ENCODE data around the gene TMEM144.
A peak's percentile ranks its signal among the peaks of the same experiment; 100 is the strongest.
"Not testable (repeated sequence)": the region's sequence is repeated elsewhere in the genome, so short reads cannot be mapped to it uniquely, and the experiment has no call there.

The TMEM144 gene

DNA sequence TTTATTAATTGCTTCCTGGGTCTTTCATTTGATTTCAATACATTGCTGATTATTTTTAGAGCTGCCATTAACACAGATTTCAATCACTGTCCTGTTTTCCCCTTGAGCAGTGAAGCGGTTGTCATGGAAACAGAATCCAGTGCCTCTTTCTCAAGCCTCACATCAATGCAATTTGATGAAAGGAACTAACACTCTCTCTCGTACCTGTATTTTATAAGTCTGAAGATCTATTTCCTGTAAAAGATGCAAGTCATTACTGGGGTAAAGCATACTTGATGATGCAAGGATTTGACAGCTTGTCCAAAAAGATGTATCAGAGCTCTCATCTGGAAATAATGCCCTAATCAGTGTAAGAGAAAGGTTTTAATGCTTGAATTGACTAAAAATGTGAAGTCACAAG lies 19.6 kb upstream of the TMEM144 start:
- DNase-seq (ENCODE audit: low spot score), result no peak

DNA sequence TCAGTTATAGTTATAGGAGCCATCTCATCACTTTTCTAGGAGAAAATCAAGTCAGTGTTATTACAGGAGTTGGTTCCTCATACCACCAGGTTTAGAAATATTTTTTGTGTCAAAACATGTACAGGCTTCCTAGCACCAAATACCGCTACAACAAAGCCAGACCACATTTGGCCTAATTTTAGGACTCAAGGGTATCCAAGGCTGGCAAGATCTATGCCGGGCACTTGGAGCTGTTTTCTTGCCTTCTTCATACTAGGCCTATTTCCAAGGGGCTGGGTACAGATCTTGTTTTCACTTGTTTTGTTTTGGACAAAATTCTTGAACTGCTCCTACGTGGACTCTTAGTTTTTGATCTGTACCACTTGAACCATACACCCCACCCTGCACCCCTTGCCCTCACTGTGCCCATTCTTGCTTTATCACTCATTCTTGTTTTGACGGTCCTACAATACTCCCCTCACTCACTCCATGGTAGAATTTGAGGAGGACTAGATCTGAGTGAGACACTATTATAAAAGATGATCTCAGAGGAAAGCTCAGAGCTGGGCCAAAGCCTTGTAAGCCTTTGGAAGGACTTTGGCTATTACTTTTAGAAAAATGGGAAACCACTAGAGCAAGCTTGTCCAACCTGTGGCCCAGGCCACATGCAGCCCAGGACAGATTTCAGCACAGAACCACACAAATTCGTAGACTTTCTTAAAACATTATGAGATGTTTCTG lies 17.7 kb upstream of the TMEM144 start:
- DNase-seq (ENCODE audit: low spot score), result no peak

DNA sequence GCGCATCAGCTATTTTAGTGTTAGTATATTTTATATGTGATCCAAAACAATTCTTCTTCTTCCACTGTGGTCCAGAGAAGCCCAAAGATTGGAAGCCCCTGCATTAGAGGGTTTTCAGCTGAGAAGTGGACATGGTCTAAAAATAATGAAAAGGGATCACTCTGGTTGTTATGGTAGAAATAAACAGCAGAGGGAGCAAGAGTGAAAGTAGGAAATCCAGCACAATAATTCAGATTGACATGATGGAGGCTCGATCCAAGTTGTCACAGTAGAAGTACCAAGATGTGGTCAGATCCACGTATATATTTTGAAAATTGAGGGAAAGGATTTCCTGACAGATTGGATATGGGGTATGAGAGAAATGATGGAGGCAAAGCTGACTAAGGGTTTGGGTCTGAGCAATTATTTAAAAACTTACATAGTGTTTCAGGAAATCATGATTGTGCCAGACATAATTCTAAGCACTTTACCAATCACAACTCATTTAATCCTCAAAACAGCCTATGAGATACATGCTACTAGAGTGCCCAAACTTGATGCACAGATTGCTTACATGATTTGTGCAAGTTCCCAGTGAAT lies 17.0 kb upstream of the TMEM144 start:
- peak; percentile 12 for DNase-seq (ENCODE audit: low spot score)

DNA sequence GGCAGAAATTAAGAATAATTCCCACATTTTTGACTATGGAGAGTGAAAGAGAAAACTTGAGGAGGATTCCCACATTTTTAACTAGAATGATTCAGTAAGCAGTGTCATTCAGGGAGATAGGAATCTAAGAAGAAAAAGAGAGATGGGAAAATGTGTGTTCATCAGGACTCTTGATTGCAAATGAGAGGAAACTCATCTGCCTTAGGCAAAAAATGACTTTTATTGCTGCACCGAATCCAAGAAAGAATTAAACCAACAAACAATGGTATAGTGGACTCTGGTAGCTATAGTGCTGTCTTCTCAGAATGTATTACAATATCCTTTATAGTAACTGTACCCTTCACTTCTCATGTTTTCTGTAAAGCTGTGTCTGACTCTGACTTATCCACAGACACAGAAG lies 15.0 kb upstream of the TMEM144 start:
- DNase-seq (ENCODE audit: low spot score), result no peak

DNA sequence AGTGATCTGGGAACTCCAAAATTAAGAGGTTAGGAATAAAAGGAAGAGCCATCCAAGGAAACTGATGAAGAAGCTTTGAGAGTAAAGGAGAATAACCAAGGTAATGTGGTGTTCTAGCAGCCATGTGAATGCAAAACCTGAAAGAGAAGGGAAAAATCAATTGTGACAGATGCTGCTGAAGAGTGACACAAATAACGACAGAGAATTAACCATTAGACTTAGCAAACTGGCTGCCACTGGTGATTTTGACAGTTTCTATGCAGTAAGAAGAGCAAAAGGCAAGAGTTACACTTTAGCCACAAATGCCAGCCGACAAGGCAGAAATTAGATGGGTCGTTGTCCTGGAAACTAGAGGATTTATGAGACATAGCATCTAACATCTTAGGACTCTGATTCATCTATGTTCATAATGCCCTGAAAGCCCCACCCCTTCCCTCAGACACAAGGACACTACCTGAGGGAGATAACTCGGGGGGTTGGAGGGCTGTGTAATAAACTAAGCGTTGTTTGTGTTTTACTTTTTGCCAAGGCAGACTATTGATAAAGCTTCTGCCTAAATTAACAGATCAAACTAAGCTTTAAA lies 13.0 kb upstream of the TMEM144 start:
- no peak for DNase-seq (ENCODE audit: low spot score)

DNA sequence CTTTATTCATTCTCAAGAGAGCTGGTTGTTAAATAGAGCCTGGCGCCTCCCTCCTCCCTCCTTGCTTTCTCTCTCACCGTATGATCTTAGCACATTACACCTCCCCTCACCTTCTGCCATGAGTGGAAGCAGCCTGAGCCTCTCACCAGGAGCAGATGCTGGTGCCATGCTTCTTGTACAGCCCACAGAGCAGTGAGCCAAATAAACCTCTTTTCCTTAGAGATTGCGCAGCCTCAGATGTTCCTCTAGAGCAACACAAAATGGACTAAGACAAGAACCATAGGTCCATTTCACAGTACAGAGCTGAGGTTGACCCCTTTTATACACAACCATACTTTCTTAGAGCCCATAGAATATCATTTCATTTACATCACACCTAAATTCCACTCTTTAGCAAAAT lies 10.1 kb upstream of the TMEM144 start:
- no peak for DNase-seq (ENCODE audit: low spot score)

DNA sequence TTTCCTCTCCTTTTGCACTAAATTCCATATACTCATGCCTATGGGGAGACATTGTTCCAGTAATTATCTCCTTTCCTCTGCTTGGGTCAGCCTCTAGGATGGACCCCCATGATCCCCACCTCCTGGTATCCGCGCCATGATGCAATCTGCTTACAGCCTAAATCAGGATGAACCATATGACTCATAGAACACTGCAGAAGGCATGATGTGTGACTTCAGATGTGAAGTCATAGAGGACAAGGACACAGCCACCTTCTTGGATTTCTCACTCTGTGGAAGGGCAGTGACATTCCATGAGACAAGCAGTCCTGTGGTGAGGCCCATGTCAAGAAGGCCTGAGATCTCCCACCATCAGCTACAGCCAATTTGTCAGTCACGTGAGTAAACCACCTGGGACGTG lies 9.0 kb upstream of the TMEM144 start:
- DNase-seq (ENCODE audit: low spot score), result no peak

DNA sequence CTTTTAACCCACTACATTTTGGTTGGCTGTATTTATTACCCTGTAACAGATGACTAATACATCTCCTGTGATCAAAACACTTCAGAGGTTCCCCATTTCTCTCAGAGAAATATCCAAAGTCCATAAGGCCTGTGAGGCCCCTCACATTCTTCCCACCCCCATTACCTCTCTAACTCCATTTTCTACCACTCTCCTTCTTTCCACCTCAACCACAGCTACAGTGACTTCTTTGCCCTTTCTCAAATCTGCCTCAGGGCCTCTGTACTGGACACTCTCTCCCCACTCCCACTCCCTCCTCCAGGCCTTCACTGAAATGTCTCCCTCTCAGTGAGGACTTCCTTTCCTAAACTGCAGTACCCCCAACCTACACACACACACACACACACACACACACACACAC lies 8.4 kb upstream of the TMEM144 start:
- no peak for DNase-seq (ENCODE audit: low spot score)

DNA sequence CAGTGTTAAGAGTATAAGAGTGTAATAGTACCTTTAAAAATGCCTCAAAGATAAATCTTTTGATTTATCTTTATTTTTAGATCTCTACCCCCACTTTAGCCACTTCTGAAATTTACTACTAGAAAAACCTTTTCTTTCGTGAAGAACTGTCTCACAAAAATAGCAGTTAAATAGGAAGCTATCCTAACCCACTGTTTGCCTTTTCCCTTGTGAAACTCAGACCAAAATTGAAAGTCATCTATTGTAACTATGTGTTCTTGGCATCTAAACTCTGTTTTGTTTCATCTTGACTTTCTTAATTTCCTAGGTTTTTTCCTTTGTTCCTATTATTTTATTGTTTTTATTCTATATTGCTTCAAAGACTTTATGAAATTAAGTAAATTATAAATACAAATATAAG lies 7.8 kb upstream of the TMEM144 start:
- no peak for DNase-seq (ENCODE audit: low spot score)

DNA sequence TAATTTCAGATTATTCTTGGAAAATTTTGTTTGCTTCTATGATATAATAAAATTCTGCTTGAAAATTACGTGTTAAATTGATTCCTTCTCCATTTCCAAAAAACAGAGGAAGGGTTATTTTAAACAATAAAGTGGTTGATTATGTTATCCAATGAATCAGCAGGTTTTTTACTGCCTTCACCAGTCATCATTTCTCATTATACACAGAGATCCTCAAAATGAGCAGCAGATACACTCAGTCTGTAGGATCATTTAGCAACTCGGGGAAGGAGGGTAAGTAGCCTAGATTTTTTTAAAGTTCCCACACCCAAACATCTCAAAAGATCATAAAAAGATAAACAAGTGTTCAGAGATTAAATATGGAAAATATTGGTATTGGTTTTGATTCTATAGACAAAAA lies 6.8 kb upstream of the TMEM144 start:
- no peak for DNase-seq (ENCODE audit: low spot score)

DNA sequence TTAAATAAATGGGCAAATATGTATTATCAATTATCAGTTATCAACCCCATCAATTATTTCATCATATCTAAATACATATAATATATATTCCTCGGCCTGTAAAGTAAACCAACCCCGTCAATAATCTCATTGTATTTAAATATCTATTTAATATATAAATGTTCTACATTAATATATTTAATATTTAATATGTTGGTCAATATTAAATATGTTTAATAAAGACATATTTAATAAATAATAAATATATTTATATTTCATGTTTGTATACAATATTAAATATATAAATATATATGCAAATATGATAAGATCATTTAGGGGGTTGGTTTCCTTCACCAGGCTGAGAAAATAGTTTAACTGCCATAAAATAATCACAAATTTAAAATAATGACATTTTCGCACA lies 6.4 kb upstream of the TMEM144 start:
- DNase-seq (ENCODE audit: low spot score), result no peak

DNA sequence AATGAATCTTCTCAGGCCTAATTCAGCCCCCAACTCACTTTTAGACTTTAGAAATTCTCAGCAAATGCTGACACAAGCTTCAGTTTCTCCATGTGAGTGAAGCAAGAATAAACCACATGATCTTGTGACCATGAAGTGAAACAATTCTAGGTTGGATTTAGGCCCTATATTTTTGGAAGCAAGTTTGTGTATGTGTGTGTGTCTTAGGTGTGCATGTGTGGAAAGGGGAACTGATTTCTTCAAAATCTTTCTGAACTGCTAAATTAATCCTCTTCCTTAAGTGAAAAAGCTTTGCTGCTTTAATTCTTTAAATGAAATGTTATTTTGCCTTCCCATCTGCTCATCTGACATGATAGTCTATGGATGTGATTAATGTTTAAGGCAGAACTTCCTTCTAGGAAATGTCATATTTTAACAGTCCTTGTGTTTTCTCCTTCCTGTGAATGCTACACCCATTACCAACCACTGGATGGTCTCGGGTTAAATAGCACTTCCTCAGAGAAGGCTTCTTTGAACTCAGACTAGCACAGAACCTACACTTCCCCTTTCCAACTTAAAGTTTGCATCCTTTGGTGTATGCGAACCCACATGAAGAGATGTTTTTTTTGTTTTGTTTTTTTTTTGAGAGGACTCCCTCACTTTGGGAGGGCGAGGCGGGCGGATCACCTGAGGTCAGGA lies 1.2 kb upstream of the TMEM144 start:
- DNase-seq (ENCODE audit: low spot score), result no peak

DNA sequence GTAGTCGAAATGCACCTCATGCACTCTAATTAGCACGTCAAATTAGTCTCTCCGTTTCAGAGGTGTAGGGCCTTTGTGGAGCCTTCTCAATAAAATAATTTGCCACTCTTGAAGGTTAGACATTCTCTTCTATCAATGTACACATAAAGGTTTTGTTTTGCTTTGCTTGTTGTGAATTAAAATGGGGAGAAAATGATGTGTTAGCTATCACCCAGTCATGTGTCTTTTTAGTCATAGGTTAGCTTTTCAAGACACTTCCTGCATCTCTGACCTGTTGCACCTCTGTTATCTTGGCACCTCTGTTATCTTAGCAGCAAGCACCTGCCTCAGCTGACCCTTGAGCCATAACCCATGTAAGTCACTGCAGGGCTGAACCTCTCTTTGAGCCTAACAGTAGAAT lies 936 bp downstream of the TMEM144 start:
- DNase-seq (ENCODE audit: low spot score), result no peak

DNA sequence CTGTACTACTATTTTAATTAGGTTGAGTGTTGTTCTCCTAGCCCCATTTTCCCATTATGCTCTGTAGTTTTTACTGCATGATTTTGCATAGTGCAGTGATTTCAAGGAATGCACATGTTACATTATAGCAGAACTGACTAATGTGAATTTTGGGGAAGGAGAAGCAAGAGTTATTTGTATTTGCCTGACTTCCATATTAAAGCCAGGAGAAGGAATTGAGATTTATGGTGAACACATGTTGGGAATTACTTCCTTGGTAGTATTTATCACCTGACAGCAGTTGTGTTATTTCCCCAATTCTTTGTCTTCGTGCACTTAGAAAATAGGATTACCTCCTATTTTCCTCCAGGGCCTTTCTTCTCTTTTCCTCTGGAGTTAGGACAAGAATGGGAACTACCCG lies 3.2 kb downstream of the TMEM144 start:
- no peak for DNase-seq (ENCODE audit: low spot score)

DNA sequence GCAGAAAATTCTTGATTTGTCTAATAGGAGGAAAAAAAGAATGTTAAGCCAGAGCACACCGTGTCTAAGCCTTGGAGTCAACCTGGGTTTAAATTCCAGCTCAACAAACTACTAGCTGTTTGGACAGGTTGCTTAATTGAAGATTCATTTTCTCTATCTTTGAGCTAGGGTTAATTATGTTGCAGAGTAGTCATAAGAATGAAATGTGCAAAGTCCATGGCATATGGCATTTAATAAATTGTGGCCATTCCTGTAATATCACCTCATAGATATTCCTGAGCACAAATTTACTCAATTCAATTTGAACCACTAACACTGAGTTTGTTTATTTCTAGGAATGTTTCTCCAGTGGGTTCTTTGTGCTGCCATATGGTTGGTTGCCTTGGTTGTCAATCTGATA lies 4.6 kb downstream of the TMEM144 start:
- no peak for DNase-seq (ENCODE audit: low spot score)

DNA sequence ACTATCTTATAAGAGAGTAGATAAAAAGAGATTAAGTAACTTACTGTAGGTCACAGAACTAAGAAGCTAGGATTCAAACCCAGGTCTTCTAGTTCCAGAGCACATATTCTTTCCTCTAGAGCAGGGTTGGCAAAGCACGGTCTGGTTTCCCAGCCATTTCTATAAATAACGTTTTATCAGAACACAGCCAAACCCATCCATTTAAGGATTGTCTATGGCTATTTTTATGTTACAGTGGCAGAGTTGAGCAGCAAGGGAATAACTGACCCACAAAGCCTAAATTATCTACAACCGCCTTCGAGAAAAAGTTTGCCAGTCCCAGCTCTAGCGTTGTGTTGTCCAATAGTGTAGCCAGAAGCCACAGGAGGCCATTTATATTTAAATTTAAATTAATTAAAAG lies 7.5 kb downstream of the TMEM144 start:
- DNase-seq (ENCODE audit: low spot score), result no peak

DNA sequence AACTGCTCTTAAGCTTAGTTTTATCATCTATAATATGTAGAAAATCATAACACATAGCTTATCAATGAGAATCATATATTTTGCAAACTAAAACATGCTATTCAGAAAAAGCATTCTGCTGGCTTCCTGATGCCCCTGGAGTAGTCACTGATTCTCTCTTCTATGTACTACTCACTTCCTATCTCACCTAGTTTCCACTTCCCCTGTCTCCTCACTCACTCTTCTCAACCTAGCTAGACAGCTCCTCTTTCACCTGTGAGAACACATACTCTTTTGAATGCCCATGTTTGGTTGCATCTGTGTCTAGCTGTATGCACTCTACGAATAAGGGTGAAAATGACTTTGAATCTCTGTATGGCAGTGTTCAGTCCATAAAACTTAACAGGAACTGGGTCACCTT lies 9.3 kb downstream of the TMEM144 start:
- DNase-seq (ENCODE audit: low spot score), result no peak

DNA sequence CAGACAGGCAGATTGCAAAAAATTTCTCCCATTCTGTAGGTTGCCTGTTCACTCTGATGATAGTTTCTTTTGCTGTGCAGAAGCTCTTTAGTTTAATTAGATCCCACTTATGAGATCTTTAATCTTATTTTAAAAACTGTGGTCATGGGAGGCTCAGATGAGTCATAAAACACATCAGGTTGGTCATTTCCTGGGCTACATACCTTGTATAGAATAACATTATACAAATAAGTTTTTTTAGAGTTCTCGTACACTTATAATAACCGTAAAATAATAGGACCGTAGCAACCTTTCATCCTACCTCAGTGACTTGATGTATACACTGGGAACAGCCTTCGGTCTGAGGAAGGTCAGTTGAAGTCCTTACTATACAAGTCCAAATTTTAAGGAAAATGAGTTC lies 14.0 kb downstream of the TMEM144 start:
- DNase-seq (ENCODE audit: low spot score), result not testable (repeated sequence)

DNA sequence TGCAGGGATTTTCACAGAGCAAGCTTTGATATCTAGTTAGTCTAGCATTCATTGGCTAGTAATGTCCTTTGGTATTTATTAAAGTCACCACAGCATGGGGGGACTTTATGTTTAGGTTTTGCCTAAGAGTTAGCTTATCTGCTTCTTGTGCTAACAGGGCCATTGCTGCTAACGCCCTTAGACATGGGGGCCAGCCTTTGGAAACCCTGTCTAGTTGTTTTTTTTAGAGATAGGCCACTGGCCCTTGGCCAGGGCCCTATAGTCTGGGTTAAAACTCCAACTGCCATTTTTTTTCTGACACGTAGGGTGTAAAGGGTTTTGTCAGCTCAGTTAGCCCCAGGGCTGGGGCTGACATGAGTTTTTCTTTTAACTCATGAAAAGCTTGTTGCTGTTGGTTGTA lies 14.7 kb downstream of the TMEM144 start:
- DNase-seq (ENCODE audit: low spot score), result not testable (repeated sequence)

DNA sequence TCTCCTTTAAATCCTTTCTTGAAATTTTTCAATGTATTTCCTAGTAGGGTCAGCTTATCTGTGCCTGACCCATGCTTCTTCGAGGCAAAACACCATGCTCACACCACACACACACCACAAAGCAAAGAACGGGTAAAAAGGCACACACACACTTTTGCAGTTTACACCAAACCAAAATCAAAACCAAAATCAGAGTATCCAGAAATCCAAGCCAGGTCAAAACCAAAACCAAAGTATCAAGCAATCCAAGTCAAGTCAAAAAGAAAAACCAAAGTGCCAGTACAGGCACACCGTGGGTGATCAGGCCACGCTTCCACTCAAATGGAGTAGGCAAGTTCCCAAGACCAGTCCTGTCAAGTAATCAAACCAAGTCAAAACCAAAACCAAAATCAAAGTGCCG lies 17.6 kb downstream of the TMEM144 start:
- DNase-seq (ENCODE audit: low spot score), result not testable (repeated sequence)

DNA sequence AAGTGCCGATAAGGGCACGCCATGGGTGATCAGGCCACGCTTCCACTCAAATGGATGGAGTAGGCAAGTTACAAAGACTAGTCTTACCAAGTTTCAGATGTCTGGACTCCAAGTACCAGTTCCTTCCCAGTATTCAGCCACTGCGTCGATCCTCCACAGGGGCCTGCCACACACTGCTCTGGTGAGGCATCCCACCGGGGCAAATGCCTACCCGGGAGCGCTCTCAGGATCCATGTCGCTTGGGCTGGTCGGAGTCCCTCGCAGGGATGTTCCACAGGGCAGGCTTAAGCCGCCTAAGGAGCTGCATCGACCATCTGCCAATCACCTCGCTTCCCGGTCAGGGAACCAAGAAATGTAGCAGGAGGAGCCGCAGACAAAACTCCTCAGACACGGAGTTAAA lies 18.1 kb downstream of the TMEM144 start:
- not testable (repeated sequence) for DNase-seq (ENCODE audit: low spot score)

DNA sequence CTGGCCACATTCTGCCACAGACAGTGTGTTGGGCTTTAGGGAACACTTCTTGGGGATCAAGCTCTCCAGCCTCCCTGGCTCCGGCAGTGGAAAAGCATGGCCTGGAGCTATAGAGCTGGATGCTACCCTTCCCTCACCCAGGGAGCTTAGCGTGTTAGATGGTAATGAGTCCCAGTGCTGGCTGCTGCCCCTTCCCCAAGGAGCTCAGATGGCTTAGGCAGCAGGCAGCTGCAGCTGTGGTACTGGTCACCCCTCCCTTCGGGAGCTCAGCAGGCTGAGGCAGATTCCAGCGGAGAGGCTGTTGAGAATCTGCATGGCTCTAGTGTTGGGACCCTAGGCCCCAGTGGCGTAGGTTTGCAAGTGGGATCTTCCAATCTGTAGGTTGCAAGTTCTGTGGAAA lies 19.5 kb downstream of the TMEM144 start:
- no peak for DNase-seq (ENCODE audit: low spot score)

DNA sequence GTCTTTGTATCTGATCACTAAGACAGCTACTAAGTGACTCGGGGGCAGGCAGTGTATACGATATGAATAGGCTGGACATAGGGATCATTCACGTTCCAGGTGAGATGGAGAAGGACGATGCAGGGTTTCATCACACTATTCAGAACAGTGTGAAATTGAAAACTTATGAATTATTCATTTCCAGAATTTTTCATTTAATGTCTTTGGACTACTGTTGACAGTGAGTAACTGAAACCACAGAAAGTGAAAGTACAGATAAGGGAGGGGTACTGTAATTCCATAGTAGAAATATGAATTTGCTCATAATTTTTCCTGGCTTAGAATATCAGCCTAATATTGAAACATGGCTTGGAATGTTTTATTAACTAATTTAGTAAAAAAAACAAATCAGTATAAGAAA lies 24.4 kb downstream of the TMEM144 start:
- DNase-seq (ENCODE audit: low spot score), result no peak
